Endodermal cell (in vitro differentiated cells): ENCODE results near the gene COL15A1. TPM values are rescaled to one million over a fixed set of nuclear protein-coding genes. Genes with fewer than 3 reads are reported as not detected.

Source experiments
- DNase-seq: peaks from one replicate; pipeline ENCODE4 v3.0.0-alpha.2; 2017
- H3K27ac ChIP-seq: 2 replicates; pipeline ENCODE4 v1.5.1; 2013; ENCODE audit warnings: mild to moderate bottlenecking, low read depth, low read length, moderate library complexity
- H3K27me3 ChIP-seq: 2 replicates; pipeline ENCODE4 v1.6.1; 2013; ENCODE audit warnings: mild to moderate bottlenecking, low read length, moderate library complexity; ENCODE audit not compliant: insufficient read depth, control insufficient read depth, poor library complexity, severe bottlenecking
- H3K36me3 ChIP-seq: 2 replicates; pipeline ENCODE4 v1.7.0; 2013; ENCODE audit warnings: mild to moderate bottlenecking, low read length, moderate library complexity; ENCODE audit not compliant: control insufficient read depth, insufficient read depth
- H3K4me1 ChIP-seq: one replicate; pipeline ENCODE4 v1.7.0; 2013; ENCODE audit warnings: low read length; ENCODE audit not compliant: control insufficient read depth, insufficient read depth
- H3K4me3 ChIP-seq: 2 replicates; pipeline ENCODE4 v1.5.1; 2013; ENCODE audit warnings: mild to moderate bottlenecking, low read length, moderate library complexity
- H3K9ac ChIP-seq: 2 replicates; pipeline ENCODE4 v1.6.1; 2013; ENCODE audit warnings: mild to moderate bottlenecking, low read length, moderate library complexity; ENCODE audit not compliant: poor library complexity, severe bottlenecking; ENCODE audit errors: extremely low read depth
- H3K9me3 ChIP-seq: 2 replicates; pipeline ENCODE4 v1.6.1; 2013; ENCODE audit warnings: mild to moderate bottlenecking, low read length, moderate library complexity; ENCODE audit not compliant: control insufficient read depth
- H3K27ac Mint-ChIP-seq: 2 replicates; pipeline ENCODE4 v1.8.0; 2020; ENCODE audit warnings: mixed read lengths
- H3K27me3 Mint-ChIP-seq: 2 replicates; pipeline ENCODE4 v1.8.0; 2021; ENCODE audit warnings: mild to moderate bottlenecking, mixed read lengths; ENCODE audit not compliant: insufficient read depth
- H3K36me3 Mint-ChIP-seq: 2 replicates; pipeline ENCODE4 v1.8.0; 2020; ENCODE audit warnings: low read depth, mixed read lengths
- H3K4me1 Mint-ChIP-seq: 2 replicates; pipeline ENCODE4 v1.8.0; 2020; ENCODE audit warnings: mixed read lengths
- H3K4me3 Mint-ChIP-seq: 2 replicates; pipeline ENCODE4 v1.8.0; 2020; ENCODE audit warnings: mild to moderate bottlenecking, moderate library complexity, mixed read lengths
- H3K9me3 Mint-ChIP-seq: 2 replicates; pipeline ENCODE4 v1.8.0; 2020; ENCODE audit warnings: mild to moderate bottlenecking, mixed read lengths
- WGBS, 2 experiments: methylation state at CpG; one replicate each; pipeline versions ENCODE4 v1.1.5 to v1.1.7; 2013; ENCODE audit warnings: missing lambda C conversion rate in 2 of 2, mixed read lengths in 1 of 2; ENCODE audit not compliant: insufficient coverage in 1 of 2, insufficient read length in 1 of 2; 5-methylcytosine and 5-hydroxymethylcytosine counted together
- total RNA-seq, 2 donors: library from RNA; stranded (reverse); fragmentation: NEBNext Ultra II Directional in 1 of 2; extraction: Animal tissue kit (Norgen Biotek cat#: 25700) in 1 of 2; gene quantifications; 2 replicates in 1 of 2; 3 replicates in 1 of 2; pipeline ENCODE4 v1.2.1, GENCODE V29; 2021
- TF ChIP-seq, protein P1 (sequence below): fragments of 200-600 bp; sonication (generic); conservative IDR thresholded peaks from 2 replicates; pipeline ENCODE4 v1.5.0; 2021; ENCODE audit warnings: antibody characterized with exemption, mild to moderate bottlenecking

The COL15A1 gene
- total RNA-seq, 2 donors from 2014 or later, result 0.27 TPM; not detected in 1

DNA sequence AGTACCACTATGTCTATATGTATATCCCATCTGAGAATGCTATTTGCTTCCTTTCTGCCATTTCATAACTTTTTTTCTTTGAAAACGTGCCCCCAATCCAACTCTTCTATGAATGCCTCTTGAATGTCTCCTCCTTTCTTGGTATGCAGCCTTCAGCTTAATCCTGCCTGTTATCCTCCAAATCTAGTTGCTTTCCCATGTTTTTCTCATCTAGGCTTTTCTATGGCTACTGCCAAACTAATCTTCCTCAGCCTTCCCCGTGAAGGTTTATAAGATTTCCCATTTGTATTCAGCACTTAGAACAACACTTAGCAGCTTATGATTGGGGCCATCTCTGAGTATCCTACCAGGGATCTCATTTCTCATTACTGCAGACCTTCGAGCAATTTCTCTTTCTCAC is 163.7 kb downstream of the COL15A1 start:
- H3K27me3 Mint-ChIP-seq, result peaks cover 6% of the 10 kb centered on the region
- H3K36me3 Mint-ChIP-seq, result peaks cover 4% of the 10 kb centered on the region
- Histone ChIP-seq H3K9me3 (no peaks in the 10 kb centered on the region), H3K9ac (no peak overlapping the region), H3K27me3 (no peaks in the 10 kb centered on the region), H3K36me3 (peaks cover 19% of the 10 kb centered on the region), H3K27ac (no peak overlapping the region), H3K4me3 (peak overlapping the region; percentile 91), H3K4me1 (peaks cover 12% of the 10 kb centered on the region)
- H3K27ac Mint-ChIP-seq, result no peak overlapping the region
- 64 to 79% methylated on average over 3 of the region's 3 CpGs for WGBS, 2 experiments
- no peaks in the 10 kb centered on the region for H3K9me3 Mint-ChIP-seq
- peaks cover 39% of the 10 kb centered on the region for H3K4me1 Mint-ChIP-seq
- peak overlapping the region; percentile 73 for H3K4me3 Mint-ChIP-seq
- no peak for DNase-seq
- TF ChIP-seq, protein P1, sequence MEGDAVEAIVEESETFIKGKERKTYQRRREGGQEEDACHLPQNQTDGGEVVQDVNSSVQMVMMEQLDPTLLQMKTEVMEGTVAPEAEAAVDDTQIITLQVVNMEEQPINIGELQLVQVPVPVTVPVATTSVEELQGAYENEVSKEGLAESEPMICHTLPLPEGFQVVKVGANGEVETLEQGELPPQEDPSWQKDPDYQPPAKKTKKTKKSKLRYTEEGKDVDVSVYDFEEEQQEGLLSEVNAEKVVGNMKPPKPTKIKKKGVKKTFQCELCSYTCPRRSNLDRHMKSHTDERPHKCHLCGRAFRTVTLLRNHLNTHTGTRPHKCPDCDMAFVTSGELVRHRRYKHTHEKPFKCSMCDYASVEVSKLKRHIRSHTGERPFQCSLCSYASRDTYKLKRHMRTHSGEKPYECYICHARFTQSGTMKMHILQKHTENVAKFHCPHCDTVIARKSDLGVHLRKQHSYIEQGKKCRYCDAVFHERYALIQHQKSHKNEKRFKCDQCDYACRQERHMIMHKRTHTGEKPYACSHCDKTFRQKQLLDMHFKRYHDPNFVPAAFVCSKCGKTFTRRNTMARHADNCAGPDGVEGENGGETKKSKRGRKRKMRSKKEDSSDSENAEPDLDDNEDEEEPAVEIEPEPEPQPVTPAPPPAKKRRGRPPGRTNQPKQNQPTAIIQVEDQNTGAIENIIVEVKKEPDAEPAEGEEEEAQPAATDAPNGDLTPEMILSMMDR, result no peak

DNA sequence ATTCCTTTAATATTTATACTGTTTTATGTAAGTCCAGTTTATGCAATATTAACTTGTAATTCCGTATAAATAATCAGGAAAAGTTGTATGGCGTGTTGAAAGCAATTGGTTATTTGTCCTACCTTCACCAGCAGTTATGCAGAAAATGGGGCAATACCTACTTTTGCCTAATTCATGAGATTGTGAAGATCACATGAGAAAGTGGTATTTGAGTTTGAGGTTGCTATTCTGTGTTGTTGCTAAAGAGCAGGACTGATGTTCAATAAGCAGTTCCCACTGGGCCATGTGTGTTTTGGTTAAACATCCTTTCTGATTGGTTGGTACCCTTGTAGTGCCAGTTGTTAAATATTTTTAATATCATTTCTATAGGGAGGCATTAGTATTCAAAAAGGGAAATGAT is 164.4 kb downstream of the COL15A1 start:
- H3K27ac Mint-ChIP-seq, result no peak overlapping the region
- peaks cover 46% of the 10 kb centered on the region for H3K4me1 Mint-ChIP-seq
- no peak overlapping the region for H3K4me3 Mint-ChIP-seq
- no peaks in the 10 kb centered on the region for H3K9me3 Mint-ChIP-seq
- Histone ChIP-seq H3K9me3 (no peaks in the 10 kb centered on the region), H3K9ac (no peak overlapping the region), H3K36me3 (peaks cover 19% of the 10 kb centered on the region), H3K27me3 (no peaks in the 10 kb centered on the region), H3K4me1 (peaks cover 12% of the 10 kb centered on the region), H3K4me3 (no peak overlapping the region), H3K27ac (no peak overlapping the region)
- no peak for DNase-seq
- peaks cover 2% of the 10 kb centered on the region for H3K27me3 Mint-ChIP-seq
- TF ChIP-seq, protein P1, result no peak
- WGBS, 2 experiments, result 83% methylated on average over 2 of the region's 2 CpGs; no CpG with 5 or more reads in 1 of the 2 experiments
- H3K36me3 Mint-ChIP-seq, result peaks cover 4% of the 10 kb centered on the region

DNA sequence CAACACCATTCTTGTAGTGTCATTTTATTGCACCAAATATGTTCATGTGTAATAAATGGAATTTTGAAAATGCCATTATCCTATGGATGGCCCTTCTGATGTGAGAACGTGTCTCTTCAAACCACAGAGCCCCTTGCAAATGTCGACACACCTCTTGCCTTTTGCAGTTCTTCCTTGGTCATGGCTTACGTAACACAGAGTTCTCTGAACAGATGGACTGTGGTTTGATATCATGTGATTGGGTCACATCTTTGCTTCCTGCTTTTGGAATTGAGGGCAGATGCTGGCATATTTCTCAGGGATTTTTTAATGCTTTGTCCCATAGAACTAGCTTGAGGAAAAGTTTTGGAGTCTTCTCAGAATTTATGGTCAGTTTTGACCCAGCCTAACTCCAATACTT is 165.8 kb downstream of the COL15A1 start:
- Mint-ChIP-seq H3K4me3 (no peak overlapping the region), H3K36me3 (peaks cover 4% of the 10 kb centered on the region), H3K27ac (no peak overlapping the region), H3K9me3 (no peaks in the 10 kb centered on the region), H3K27me3 (no peaks in the 10 kb centered on the region), H3K4me1 (peaks cover 41% of the 10 kb centered on the region)
- no peak overlapping the region for H3K9ac ChIP-seq
- peaks cover 19% of the 10 kb centered on the region for H3K36me3 ChIP-seq
- 93 to 94% methylated on average over 2 to 3 of the region's 3 CpGs for WGBS, 2 experiments
- peaks cover 9% of the 10 kb centered on the region for H3K4me1 ChIP-seq
- no peaks in the 10 kb centered on the region for H3K9me3 ChIP-seq
- TF ChIP-seq, protein P1, result no peak
- no peak for DNase-seq
- H3K27ac ChIP-seq, result no peak overlapping the region
- no peak overlapping the region for H3K4me3 ChIP-seq
- H3K27me3 ChIP-seq, result no peaks in the 10 kb centered on the region
